K562 (cell line): ENCODE measurements around the gene RAP1GAP2. TPM values are rescaled to one million over a fixed set of nuclear protein-coding genes. Genes with fewer than 3 reads are reported as not detected.
A peak's percentile ranks its signal among the peaks of the same experiment; 100 is the strongest.

Source experiments
- E2F3 ChIP-seq: fragments of 250-450 bp; sonication (Bioruptor Pico); IDR thresholded peaks from 2 replicates; pipeline ENCODE4 v1.4.0; 2020; ENCODE audit warnings: mild to moderate bottlenecking
- FOS ChIP-seq: IDR thresholded peaks from 3 replicates; pipeline ENCODE4 v1.6.1; 2011; ENCODE audit not compliant: insufficient read length; ENCODE audit errors: extremely low read depth
- FOXK2 ChIP-seq, 2 experiments: fragments of 450-650 bp; IDR thresholded peaks in 1 of 2; conservative IDR thresholded peaks in 1 of 2; 2 replicates each; pipeline ENCODE4 v1.6.1; 2016; ENCODE audit warnings: low read depth in 2 of 2, mild to moderate bottlenecking in 1 of 2
- HNRNPK ChIP-seq: fragments of 200-400 bp; formaldehyde crosslinking; IDR thresholded peaks from one replicate; pipeline ENCODE4 v1.6.1; 2018; ENCODE audit warnings: mild to moderate bottlenecking, low read depth, low read length; ENCODE audit not compliant: poor library complexity, severe bottlenecking
- MED1 ChIP-seq: sonication (generic); formaldehyde crosslinking; IDR thresholded peaks from 2 replicates; pipeline ENCODE4 v1.8.1; 2023; ENCODE audit warnings: missing genetic modification reagents, borderline replicate concordance
- SMARCB1 ChIP-seq: IDR thresholded peaks from 2 replicates; pipeline ENCODE4 v1.6.1; 2011; ENCODE audit warnings: improper control_type of control experiment, low read depth; ENCODE audit not compliant: insufficient read length
- TAF1 ChIP-seq: IDR thresholded peaks from 2 replicates; pipeline ENCODE4 v1.6.1; 2011; ENCODE audit warnings: mild to moderate bottlenecking, low read length, moderate library complexity; ENCODE audit not compliant: insufficient read depth, control insufficient read depth, severe bottlenecking; ENCODE audit errors: extremely low read depth
- TFAM ChIP-seq: fragments of 250-450 bp; sonication (Bioruptor Pico); conservative IDR thresholded peaks from 2 replicates; pipeline ENCODE4 v1.5.0; 2021; ENCODE audit warnings: mild to moderate bottlenecking, moderate library complexity
- U2AF2 ChIP-seq: fragments of 200-400 bp; formaldehyde crosslinking; optimal IDR thresholded peaks from 2 replicates; pipeline ENCODE3; 2017; ENCODE audit warnings: low read depth, mild to moderate bottlenecking, low read length
- YY1 ChIP-seq, 3 experiments: IDR thresholded peaks; 2 replicates each; pipeline ENCODE4 v1.6.1; 2011; ENCODE audit warnings: low read length in 2 of 3, mild to moderate bottlenecking in 2 of 3, moderate library complexity in 2 of 3, borderline replicate concordance in 1 of 3, control low read depth in 1 of 3, low read depth in 1 of 3; ENCODE audit not compliant: insufficient read depth in 3 of 3, insufficient replicate concordance in 2 of 3, control insufficient read depth in 1 of 3, insufficient read length in 1 of 3; ENCODE audit errors: extremely low read depth in 1 of 3
- ZNF212 ChIP-seq: fragments of 450-650 bp; formaldehyde crosslinking; IDR thresholded peaks from 2 replicates; pipeline ENCODE4 v1.4.0; 2020; ENCODE audit warnings: mild to moderate bottlenecking
- polyA plus RNA-seq, 8 experiments: library from polyadenylated mRNA; depleted of rRNA in 4 of 8; stranded (reverse) in 5 of 8; unstranded in 3 of 8; fragments of >200 nt; fragmentation: Nextera tagmentation in 2 of 8; fragmentation: Illumina TruSeq in 1 of 8; extraction: Ambion mirVana in 2 of 8; extraction: Trizol in 1 of 8; gene quantifications; 2 replicates each; pipeline versions ENCODE4 v1.2.1 to v1.2.3, GENCODE V29; 2011 to 2014; ENCODE audit warnings: inconsistent platforms in 1 of 8, missing spikeins in 1 of 8
- total RNA-seq, 7 experiments: library from RNA; depleted of rRNA in 6 of 7; stranded (reverse); fragments of >200 nt in 6 of 7; fragmentation: Illumina TruSeq in 2 of 7; extraction: Trizol in 2 of 7; gene quantifications; 2 replicates each; pipeline versions ENCODE4 v1.2.1 to v1.2.3, GENCODE V29; 2011 to 2021; ENCODE audit warnings: low replicate concordance in 1 of 7
- TF ChIP-seq, protein P1 (sequence below): fragments of 250-450 bp; sonication (Bioruptor Pico); IDR thresholded peaks from 2 replicates; pipeline ENCODE4 v1.4.0; 2020

RAP1GAP2 gene
- total and polyA plus RNA-seq, 9 of the 15 experiments (the other 6 are each of a cell fraction or from before 2014, with no cell fraction given): 0.01 to 1.3 (median 0.42) TPM; not detected in 1

DNA sequence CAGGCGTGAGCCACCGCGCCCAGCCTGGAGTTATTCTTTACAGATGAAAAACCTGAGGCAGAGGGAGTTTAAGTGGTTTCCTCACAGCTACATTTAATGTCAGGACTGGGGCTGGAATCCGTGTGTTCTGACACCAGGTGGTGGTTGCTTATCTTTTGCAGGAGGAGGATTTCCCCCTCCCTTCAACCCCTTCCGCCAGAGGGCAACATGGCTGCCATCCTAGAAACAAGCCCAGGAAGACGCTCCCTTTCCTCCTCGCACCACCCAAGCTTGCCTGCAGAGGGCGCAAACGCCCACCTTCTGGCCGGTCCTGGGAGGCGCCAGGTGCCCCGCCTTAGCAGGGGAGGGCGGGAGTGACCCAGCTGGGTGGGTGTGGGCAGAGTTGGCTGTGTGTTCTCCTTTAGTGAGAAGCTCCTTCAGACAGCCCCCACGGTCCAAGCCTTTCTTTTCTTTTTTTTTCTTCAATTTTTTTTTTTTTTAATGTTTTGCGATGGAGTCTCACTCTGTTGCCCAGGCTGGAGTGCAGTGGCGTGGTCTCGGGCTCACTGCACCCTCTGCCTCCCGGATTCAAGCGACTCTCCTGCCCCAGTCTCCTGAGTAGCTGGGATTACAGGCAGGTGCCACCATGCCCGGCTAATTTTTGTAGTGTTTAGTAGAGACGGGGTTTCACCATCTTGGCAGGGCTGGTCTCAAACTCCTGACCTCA is 9.9 kb upstream of the RAP1GAP2 start (continued):
- TF ChIP-seq, protein P1, sequence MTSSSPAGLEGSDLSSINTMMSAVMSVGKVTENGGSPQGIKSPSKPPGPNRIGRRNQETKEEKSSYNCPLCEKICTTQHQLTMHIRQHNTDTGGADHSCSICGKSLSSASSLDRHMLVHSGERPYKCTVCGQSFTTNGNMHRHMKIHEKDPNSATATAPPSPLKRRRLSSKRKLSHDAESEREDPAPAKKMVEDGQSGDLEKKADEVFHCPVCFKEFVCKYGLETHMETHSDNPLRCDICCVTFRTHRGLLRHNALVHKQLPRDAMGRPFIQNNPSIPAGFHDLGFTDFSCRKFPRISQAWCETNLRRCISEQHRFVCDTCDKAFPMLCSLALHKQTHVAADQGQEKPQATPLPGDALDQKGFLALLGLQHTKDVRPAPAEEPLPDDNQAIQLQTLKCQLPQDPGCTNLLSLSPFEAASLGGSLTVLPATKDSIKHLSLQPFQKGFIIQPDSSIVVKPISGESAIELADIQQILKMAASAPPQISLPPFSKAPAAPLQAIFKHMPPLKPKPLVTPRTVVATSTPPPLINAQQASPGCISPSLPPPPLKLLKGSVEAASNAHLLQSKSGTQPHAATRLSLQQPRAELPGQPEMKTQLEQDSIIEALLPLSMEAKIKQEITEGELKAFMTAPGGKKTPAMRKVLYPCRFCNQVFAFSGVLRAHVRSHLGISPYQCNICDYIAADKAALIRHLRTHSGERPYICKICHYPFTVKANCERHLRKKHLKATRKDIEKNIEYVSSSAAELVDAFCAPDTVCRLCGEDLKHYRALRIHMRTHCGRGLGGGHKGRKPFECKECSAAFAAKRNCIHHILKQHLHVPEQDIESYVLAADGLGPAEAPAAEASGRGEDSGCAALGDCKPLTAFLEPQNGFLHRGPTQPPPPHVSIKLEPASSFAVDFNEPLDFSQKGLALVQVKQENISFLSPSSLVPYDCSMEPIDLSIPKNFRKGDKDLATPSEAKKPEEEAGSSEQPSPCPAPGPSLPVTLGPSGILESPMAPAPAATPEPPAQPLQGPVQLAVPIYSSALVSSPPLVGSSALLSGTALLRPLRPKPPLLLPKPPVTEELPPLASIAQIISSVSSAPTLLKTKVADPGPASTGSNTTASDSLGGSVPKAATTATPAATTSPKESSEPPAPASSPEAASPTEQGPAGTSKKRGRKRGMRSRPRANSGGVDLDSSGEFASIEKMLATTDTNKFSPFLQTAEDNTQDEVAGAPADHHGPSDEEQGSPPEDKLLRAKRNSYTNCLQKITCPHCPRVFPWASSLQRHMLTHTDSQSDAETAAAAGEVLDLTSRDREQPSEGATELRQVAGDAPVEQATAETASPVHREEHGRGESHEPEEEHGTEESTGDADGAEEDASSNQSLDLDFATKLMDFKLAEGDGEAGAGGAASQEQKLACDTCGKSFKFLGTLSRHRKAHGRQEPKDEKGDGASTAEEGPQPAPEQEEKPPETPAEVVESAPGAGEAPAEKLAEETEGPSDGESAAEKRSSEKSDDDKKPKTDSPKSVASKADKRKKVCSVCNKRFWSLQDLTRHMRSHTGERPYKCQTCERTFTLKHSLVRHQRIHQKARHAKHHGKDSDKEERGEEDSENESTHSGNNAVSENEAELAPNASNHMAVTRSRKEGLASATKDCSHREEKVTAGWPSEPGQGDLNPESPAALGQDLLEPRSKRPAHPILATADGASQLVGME (CRISPR knock-in tag): no peak
- TF ChIP-seq E2F3 (no peak), SMARCB1 (no peak), TAF1 (no peak), FOS (no peak), ZNF212 (CRISPR knock-in tag) (no peak), YY1 (IDR thresholded peaks at IDR 0.05; ENCODE audit: borderline replicate concordance in 1 of 3, control insufficient read depth in 1 of 3, extremely low read depth in 1 of 3, insufficient read depth in 3 of 3, insufficient read length in 1 of 3, insufficient replicate concordance in 2 of 3, low read depth in 1 of 3, low read length in 2 of 3) (peak; percentile 69 to 95 (median 87)), FOXK2 (conservative IDR thresholded peaks at IDR 0.05 in 1 of 2, IDR thresholded peaks at IDR 0.05 in 1 of 2; ENCODE audit: low read depth in 2 of 2) (peak; percentile 80 to 89), TFAM (no peak), MED1 (CRISPR knock-in tag) (no peak), U2AF2 (no peak), HNRNPK (no peak)
